GM12878 (cell line): Measurements from ENCODE around the gene PID1. TPM values are rescaled to one million over a fixed set of nuclear protein-coding genes. Genes with fewer than 3 reads are reported as not detected.

Experiments used
- ATAC-seq: fragments of 200-7000 bp; cut with Tn5 transposase; 3 replicates; pipeline ENCODE4 v1.9.1; 2020; ENCODE audit warnings: mild to moderate bottlenecking, moderate library complexity
- BruUV-seq: library from RNA; stranded (reverse); fragments of 400-500 nt; replicated peaks from 2 replicates; lab custom pipeline; 2021; lab: Mats Ljungman, UMichigan
- CTCF ChIA-PET: fragments of 300-600 bp; sonication (Branson Sonifier 250); formaldehyde crosslinking; extraction: SDS; loops from one replicate; lab custom pipeline; 2021; ENCODE audit warnings: inconsistent platforms; lab: Yijun Ruan, JAX
- POLR2A ChIA-PET: fragments of 350-600 bp; formaldehyde crosslinking; extraction: SDS; loops from one replicate; lab custom pipeline; 2021; ENCODE audit warnings: inconsistent platforms; lab: Charles Lee
- RAD21 ChIA-PET: fragments of 300-600 bp; sonication (Branson Sonifier 250); formaldehyde crosslinking; loops from one replicate; lab custom pipeline; 2023; ENCODE audit warnings: antibody characterized with exemption; ENCODE audit not compliant: unreplicated experiment; lab: Charles Lee
- SMC1A ChIA-PET: fragments of 300-600 bp; sonication (Branson Sonifier 250); formaldehyde crosslinking; loops from one replicate; lab custom pipeline; 2023; ENCODE audit not compliant: unreplicated experiment, uncharacterized antibody; lab: Charles Lee
- DNase-seq: peaks from one replicate; pipeline ENCODE4 v3.0.0-alpha.2; 2011; ENCODE audit warnings: low read depth, low spot score
- FAIRE-seq: peaks from 3 replicates; lab custom pipeline; 2011; peaks lifted over from hg19 to GRCh38; lab: Jason Lieb, UNC
- H2AFZ ChIP-seq: 2 replicates; pipeline ENCODE4 v1.6.0; 2011; ENCODE audit warnings: low read depth, low read length, control low read depth; ENCODE audit not compliant: control insufficient read depth
- H3K27ac ChIP-seq: 2 replicates; pipeline ENCODE4 v1.5.1; 2011; ENCODE audit warnings: control low read depth; ENCODE audit not compliant: control insufficient read depth, insufficient read depth
- H3K27me3 ChIP-seq, 2 experiments: replicated peaks in 1 of 2; 2 replicates each; pipeline versions ENCODE4 v1.6.0 to v1.6.1; 2011; ENCODE audit warnings: low read length in 1 of 2; ENCODE audit not compliant: control insufficient read depth in 2 of 2, insufficient read depth in 2 of 2
- H3K36me3 ChIP-seq, 2 experiments: 2 replicates each; pipeline ENCODE4 v1.5.1; 2011; ENCODE audit warnings: low read length in 1 of 2; ENCODE audit not compliant: control insufficient read depth in 2 of 2, insufficient read depth in 2 of 2
- H3K4me1 ChIP-seq: 2 replicates; pipeline ENCODE4 v1.6.1; 2011; ENCODE audit warnings: mild to moderate bottlenecking, low read length, moderate library complexity, mixed read lengths; ENCODE audit not compliant: control insufficient read depth, insufficient read depth
- H3K4me2 ChIP-seq: 2 replicates; pipeline ENCODE4 v1.6.0; 2011; ENCODE audit warnings: control low read depth; ENCODE audit not compliant: control insufficient read depth, insufficient read depth
- H3K4me3 ChIP-seq: fragments of 200-600 bp; sonication (generic); 2 replicates; pipeline ENCODE4 v1.5.1; 2016
- H3K79me2 ChIP-seq: 2 replicates; pipeline ENCODE4 v1.6.0; 2011; ENCODE audit warnings: low read length; ENCODE audit not compliant: control insufficient read depth, insufficient read depth
- H3K9ac ChIP-seq: 2 replicates; pipeline ENCODE4 v1.8.0; 2011; ENCODE audit warnings: low read length, control low read depth, mixed read lengths; ENCODE audit not compliant: control insufficient read depth, insufficient read depth
- H3K9me3 ChIP-seq: replicated peaks from 3 replicates; pipeline ENCODE4 v1.5.1; 2011; ENCODE audit warnings: mild to moderate bottlenecking, low read length; ENCODE audit not compliant: control insufficient read depth, insufficient read depth
- H4K20me1 ChIP-seq: 2 replicates; pipeline ENCODE4 v1.6.0; 2011; ENCODE audit not compliant: control insufficient read depth, insufficient read depth
- ASH2L ChIP-seq: fragments of 300-600, 200-600 bp; sonication (generic); IDR thresholded peaks from 2 replicates; pipeline ENCODE4 v1.6.1; 2017; ENCODE audit warnings: low read depth, mild to moderate bottlenecking, borderline replicate concordance
- CEBPB ChIP-seq, 2 experiments: fragments of 150-350 bp in 1 of 2; IDR thresholded peaks; 2 replicates each; pipeline ENCODE4 v1.6.1; 2012 to 2014; ENCODE audit warnings: low read depth in 2 of 2, low read length in 2 of 2, borderline replicate concordance in 1 of 2, inconsistent platforms in 1 of 2
- CUX1 ChIP-seq: IDR thresholded peaks from 2 replicates; pipeline ENCODE4 v1.6.1; 2012; ENCODE audit warnings: improper control_type of control experiment, low read depth, low read length; ENCODE audit not compliant: insufficient replicate concordance
- IRF3 ChIP-seq: fragments of 450-650 bp; IDR thresholded peaks from 2 replicates; pipeline ENCODE4 v1.6.1; 2014; ENCODE audit warnings: mild to moderate bottlenecking
- IRF4 ChIP-seq: IDR thresholded peaks from 2 replicates; pipeline ENCODE4 v1.6.1; 2011; ENCODE audit warnings: low read depth, low read length
- NFYB ChIP-seq: IDR thresholded peaks from 2 replicates; pipeline ENCODE4 v1.6.1; 2011; ENCODE audit warnings: low read depth, mild to moderate bottlenecking, low read length, improper control_type of control experiment, moderate library complexity; ENCODE audit not compliant: insufficient read depth
- PAX5 ChIP-seq: IDR thresholded peaks from 2 replicates; pipeline ENCODE4 v1.6.1; 2011; ENCODE audit warnings: low read depth, low read length, borderline replicate concordance
- RCOR1 ChIP-seq: conservative IDR thresholded peaks from 2 replicates; pipeline ENCODE4 v1.6.1; 2012; ENCODE audit warnings: low read depth, low read length, improper control_type of control experiment
- ZBTB33 ChIP-seq: fragments of 450-650 bp; IDR thresholded peaks from 2 replicates; pipeline ENCODE4 v1.6.1; 2017; ENCODE audit warnings: mild to moderate bottlenecking
- ZNF217 ChIP-seq: fragments of 450-650 bp; IDR thresholded peaks from 2 replicates; pipeline ENCODE4 v1.6.1; 2017; ENCODE audit warnings: antibody characterized with exemption, mild to moderate bottlenecking
- ZNF592 ChIP-seq: fragments of 450-650 bp; IDR thresholded peaks from 2 replicates; pipeline ENCODE4 v1.6.1; 2017; ENCODE audit warnings: mild to moderate bottlenecking, moderate library complexity
- WGBS: methylation state at CpG from one replicate; pipeline ENCODE4 v1.1.6; 2016; ENCODE audit warnings: low lambda C conversion rate; ENCODE audit not compliant: insufficient replicate concordance, insufficient coverage; ENCODE audit errors: missing lambda C conversion rate; 5-methylcytosine and 5-hydroxymethylcytosine counted together
- in situ Hi-C: fragments of 300-500 bp; cut with MboI; formaldehyde crosslinking; loops from 9 replicates; pipeline ENCODE4 v1.14.3; 2018; ENCODE audit warnings: mixed read lengths
- intact Hi-C: fragments of 100-400 bp; cut with micrococcal nuclease; formaldehyde crosslinking; loops from one replicate; pipeline ENCODE4 v1.14.2; 2022; ENCODE audit not compliant: unreplicated experiment
- polyA plus RNA-seq, 11 experiments: library from polyadenylated mRNA; depleted of rRNA in 4 of 11; unstranded in 6 of 11; stranded (reverse) in 5 of 11; fragments of >200 nt; fragmentation: Nextera tagmentation in 4 of 11; fragmentation: Illumina TruSeq in 1 of 11; extraction: Ambion mirVana in 4 of 11; extraction: Trizol in 1 of 11; gene quantifications; 1 replicate in 1 of 11; 2 replicates in 10 of 11; pipeline versions ENCODE4 v1.2.1 to v1.2.3, GENCODE V29; 2011 to 2016; ENCODE audit warnings: inconsistent platforms in 2 of 11, missing spikeins in 2 of 11, low read depth in 1 of 11
- total RNA-seq, 4 experiments: library from RNA; depleted of rRNA in 3 of 4; stranded (reverse); fragments of >200 nt in 3 of 4; fragmentation: Illumina TruSeq in 1 of 4; extraction: Trizol in 1 of 4; gene quantifications; 2 replicates each; pipeline versions ENCODE4 v1.2.1 to v1.2.3, GENCODE V29; 2013 to 2021

PID1 gene
- total and polyA plus RNA-seq, 10 of the 15 experiments (the other 5 are each of a cell fraction or from before 2014, with no cell fraction given), result not detected

GRCh38 chr2:229199267-229199666 is 71.8 kb downstream of the PID1 start (continued):
- TF ChIP-seq IRF3 (no peak), IRF4 (no peak), CUX1 (no peak), NFYB (no peak)

- Histone ChIP-seq H3K4me1 (no peaks in the 10 kb centered on the region), H2AFZ (no peak overlapping the region), H3K79me2 (no peaks in the 10 kb centered on the region), H3K4me3 (no peak overlapping the region), H4K20me1 (no peaks in the 10 kb centered on the region; the same call in 1 of the 2 replicates), H3K27me3 (no peaks in the 10 kb centered on the region), H3K36me3 (no peaks in the 10 kb centered on the region), H3K9ac (no peak overlapping the region), H3K9me3 (no peaks in the 10 kb centered on the region), H3K27ac (no peak overlapping the region), H3K4me2 (no peak overlapping the region)
- no peak for DNase-seq
- POLR2A ChIA-PET, result no interaction called here
- no peak for ATAC-seq
- CTCF ChIA-PET, result no interaction called here
- RAD21 ChIA-PET, result no interaction called here
- in situ Hi-C loops, result no loop called here
- intact Hi-C loops, result no loop called here
- WGBS, result 27% methylated on average over 2 of the region's 2 CpGs
- SMC1A ChIA-PET, result no interaction called here
- no peak for FAIRE-seq
- no TSS peak for BruUV-seq
- TF ChIP-seq PAX5 (no peak), ZBTB33 (no peak), CEBPB (IDR thresholded peaks at IDR 0.05; ENCODE audit: borderline replicate concordance in 1 of 2, low read depth in 2 of 2, low read length in 2 of 2) (no peak), ASH2L (no peak), ZNF217 (no peak), ZNF592 (no peak), RCOR1 (no peak)
These were observed 74.6 kb downstream of the PID1 start for GRCh38 chr2:229196448-229196847.
